Measurements from ENCODE around the gene QRFP. TPM values are rescaled to one million over a fixed set of nuclear protein-coding genes. Genes with fewer than 3 reads are reported as not detected.

The QRFP gene
- total and polyA plus RNA-seq, 5 donors, result 0.05 TPM; not detected in 4

DNA sequence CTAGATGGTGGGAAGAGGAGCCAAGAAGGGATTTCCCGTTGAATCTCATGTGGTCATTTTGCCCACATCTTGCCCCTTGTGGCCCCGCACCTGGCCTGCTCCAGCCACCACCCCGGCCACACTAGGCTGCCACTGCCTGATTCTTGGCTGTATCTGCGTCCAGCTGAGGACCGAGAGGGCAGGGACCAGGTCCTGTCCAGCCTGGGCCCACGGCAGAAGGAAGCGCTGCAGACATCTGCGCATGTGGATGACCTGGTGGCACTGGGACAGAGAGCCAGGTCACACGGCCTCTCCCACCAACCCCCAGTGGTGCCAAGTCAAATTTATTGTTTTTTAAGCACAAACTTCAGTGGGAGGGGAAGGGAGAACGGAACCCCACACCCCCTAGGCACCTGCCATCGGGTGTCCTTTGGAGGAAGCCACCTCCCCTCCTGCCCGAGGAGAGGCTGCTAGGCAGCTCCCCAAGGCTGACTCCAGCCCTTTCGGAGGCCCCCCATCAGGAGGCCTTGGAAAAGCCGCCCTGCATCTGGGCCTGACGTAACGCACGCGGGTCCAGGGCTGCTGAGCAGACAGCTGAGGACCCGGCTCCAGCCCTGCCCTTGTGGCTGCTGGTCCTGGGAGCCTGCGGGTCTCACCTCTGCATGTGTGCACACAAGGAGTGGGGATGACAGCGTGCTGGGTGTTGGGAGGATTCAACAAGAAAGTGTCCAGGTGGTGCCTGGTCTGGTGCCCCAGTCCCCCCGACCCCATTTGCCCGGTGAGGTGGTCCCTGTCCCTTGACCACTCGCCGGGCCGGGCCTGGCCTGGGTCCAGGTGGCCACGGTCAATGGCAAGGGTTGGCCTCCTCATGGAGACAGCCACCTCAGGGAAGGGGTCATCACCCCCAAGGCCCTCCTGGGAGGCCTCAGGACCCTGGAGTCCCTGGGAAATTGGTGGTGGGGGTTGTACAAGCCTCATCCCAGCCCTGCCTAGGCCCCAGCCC, 5.9 kb upstream of the QRFP start:
- H3K4me1 ChIP-seq (ENCODE audit: control insufficient read depth, insufficient read depth, low read length), result no peaks in the 10 kb centered on the region
- H3K27me3 ChIP-seq (ENCODE audit: control insufficient read depth, insufficient read depth), result no peaks in the 10 kb centered on the region
- no peaks in the 10 kb centered on the region for H3K9me3 ChIP-seq (ENCODE audit: control insufficient read depth, low read length)
- intact Hi-C loops (cut with DNase I), result no loop called here
- H3K4me3 ChIP-seq (ENCODE audit: low read length), result no peak overlapping the region
- ATAC-seq, result no peak
- H3K27ac ChIP-seq (ENCODE audit: low read length), result no peak overlapping the region
- DNase-seq, result peak in 1 of 3 donors; percentile 39
- WGBS, result 81% methylated on average over 27 of the region's 27 CpGs

DNA sequence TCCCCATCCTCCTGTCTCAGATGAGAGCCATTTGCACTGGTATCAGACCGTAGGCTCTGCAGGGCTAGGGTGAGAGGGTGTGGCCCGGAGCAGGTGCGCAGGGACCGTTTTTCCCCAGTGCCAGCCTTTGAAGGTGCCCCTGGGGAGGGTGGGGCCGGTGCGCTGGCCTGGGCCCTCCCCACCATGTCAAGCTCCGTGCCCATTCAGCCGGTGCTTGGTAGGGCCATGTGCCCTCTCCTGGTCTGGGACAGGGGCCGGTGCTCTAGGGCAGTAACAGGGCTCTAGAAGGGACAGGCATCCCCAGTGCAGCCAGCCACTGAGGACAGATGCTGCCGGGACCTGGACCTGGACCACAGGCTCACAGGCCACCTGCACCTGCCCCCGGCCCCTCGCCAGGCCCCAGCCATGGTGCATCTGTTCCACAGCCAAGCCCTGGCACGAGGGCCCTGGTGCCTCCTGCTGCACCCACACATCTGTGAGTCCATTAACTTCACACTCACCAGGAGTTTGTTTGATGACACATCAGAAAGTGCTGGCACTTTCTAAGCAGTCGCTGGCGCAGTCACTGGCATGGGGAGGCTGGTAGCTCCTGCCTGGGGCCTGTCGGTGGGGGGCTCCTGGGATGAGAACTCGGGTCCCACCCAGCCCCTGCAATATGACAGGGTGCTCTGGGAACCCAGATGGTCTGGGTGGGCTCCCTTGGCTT, 5.0 kb upstream of the QRFP start:
- no peak overlapping the region for H3K27ac ChIP-seq (ENCODE audit: low read length)
- H3K27me3 ChIP-seq (ENCODE audit: control insufficient read depth, insufficient read depth), result no peaks in the 10 kb centered on the region
- DNase-seq (peak in 1 of 3 donors; percentile 48), ATAC-seq (no peak)
- no peaks in the 10 kb centered on the region for H3K4me1 ChIP-seq (ENCODE audit: control insufficient read depth, insufficient read depth, low read length)
- H3K9me3 ChIP-seq (ENCODE audit: control insufficient read depth, low read length), result no peaks in the 10 kb centered on the region
- no peak overlapping the region for H3K4me3 ChIP-seq (ENCODE audit: low read length)
- WGBS, result 85% methylated on average over 17 of the region's 17 CpGs
- intact Hi-C loops (cut with DNase I), result no loop called here

DNA sequence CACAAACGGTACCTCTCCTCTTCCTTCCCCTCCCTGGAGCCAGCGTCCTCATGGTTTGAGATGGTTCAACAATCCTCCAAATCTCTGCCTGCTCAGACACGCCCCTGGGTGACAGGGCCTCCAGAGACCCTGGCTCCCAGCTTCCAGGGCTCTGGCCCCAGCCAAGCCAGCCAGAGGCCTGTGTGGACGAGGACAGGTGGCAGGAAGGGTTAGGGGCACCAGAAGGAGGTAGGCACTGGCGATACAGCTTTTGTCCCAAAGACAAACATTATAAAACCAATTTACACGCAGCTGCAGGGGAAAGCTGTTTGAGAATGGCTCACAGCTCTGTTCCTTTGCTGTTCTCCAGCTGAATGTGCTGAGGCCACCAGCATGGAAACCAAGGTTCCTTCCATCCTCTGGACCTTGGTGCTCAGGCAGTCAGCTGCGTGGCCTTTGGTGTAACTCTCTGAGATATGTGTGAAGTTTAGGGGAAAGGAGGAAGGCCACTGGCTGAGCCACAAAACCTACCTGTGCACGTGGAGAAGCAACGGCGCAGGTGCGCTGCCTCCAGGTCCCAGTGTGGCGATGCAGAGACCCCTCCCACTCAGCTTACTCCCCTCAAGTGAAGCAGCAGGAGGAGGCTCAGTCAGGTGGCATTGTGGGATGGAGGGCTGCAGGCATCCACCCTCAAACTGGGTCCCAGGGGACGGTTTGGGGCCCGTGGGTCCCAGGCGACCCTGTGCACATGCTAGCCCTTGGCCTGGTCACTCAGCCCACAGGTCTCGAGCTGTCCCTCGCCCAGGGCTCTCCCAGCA, 4.3 kb upstream of the QRFP start:
- Histone ChIP-seq H3K4me1 (ENCODE audit: control insufficient read depth, insufficient read depth, low read length) (no peaks in the 10 kb centered on the region), H3K4me3 (ENCODE audit: low read length) (no peak overlapping the region), H3K27me3 (ENCODE audit: control insufficient read depth, insufficient read depth) (no peaks in the 10 kb centered on the region), H3K9me3 (ENCODE audit: control insufficient read depth, low read length) (no peaks in the 10 kb centered on the region), H3K27ac (ENCODE audit: low read length) (no peak overlapping the region)
- ATAC-seq (no peak), DNase-seq (peak in 1 of 3 donors; percentile 12)
- WGBS, result 73% methylated on average over 17 of the region's 17 CpGs
- intact Hi-C loops (cut with DNase I), result no loop called here

- WGBS, result 66% methylated on average over 25 of the region's 25 CpGs
- Histone ChIP-seq H3K4me3 (ENCODE audit: low read length) (no peak overlapping the region), H3K9me3 (ENCODE audit: control insufficient read depth, low read length) (no peaks in the 10 kb centered on the region), H3K27me3 (ENCODE audit: control insufficient read depth, insufficient read depth) (no peaks in the 10 kb centered on the region), H3K4me1 (ENCODE audit: control insufficient read depth, insufficient read depth, low read length) (no peaks in the 10 kb centered on the region), H3K27ac (ENCODE audit: low read length) (no peak overlapping the region)
- ATAC-seq (no peak), DNase-seq (peak in 1 of 3 donors; percentile 53)
- intact Hi-C loops (cut with DNase I), result no loop called here
Observed at GRCh38 chr9:130899051-130899748, 2.6 kb upstream of the QRFP start.

DNA sequence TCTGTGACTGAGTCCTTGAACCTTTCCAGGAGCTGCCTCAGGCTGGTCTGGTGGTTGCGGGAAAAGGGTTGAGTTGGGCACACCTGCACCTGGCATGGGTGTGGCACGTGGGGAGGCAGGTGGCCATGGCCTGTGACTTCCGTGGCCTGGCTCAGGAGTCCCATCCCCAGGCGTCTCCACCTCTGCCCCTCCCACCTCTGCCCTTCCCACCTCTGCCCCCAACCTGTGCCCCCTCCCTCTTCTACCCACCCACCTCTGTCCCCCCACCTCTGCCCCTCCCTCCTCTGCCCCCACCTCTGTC, 1.9 kb upstream of the QRFP start:
- Histone ChIP-seq H3K4me1 (ENCODE audit: control insufficient read depth, insufficient read depth, low read length) (no peaks in the 10 kb centered on the region), H3K27ac (ENCODE audit: low read length) (no peak overlapping the region), H3K9me3 (ENCODE audit: control insufficient read depth, low read length) (no peaks in the 10 kb centered on the region), H3K27me3 (ENCODE audit: control insufficient read depth, insufficient read depth) (no peaks in the 10 kb centered on the region), H3K4me3 (ENCODE audit: low read length) (no peak overlapping the region)
- intact Hi-C loops (cut with DNase I), result no loop called here
- WGBS, result 76% methylated on average over 4 of the region's 4 CpGs
- no peak for ATAC-seq
- DNase-seq, result no peak

DNA sequence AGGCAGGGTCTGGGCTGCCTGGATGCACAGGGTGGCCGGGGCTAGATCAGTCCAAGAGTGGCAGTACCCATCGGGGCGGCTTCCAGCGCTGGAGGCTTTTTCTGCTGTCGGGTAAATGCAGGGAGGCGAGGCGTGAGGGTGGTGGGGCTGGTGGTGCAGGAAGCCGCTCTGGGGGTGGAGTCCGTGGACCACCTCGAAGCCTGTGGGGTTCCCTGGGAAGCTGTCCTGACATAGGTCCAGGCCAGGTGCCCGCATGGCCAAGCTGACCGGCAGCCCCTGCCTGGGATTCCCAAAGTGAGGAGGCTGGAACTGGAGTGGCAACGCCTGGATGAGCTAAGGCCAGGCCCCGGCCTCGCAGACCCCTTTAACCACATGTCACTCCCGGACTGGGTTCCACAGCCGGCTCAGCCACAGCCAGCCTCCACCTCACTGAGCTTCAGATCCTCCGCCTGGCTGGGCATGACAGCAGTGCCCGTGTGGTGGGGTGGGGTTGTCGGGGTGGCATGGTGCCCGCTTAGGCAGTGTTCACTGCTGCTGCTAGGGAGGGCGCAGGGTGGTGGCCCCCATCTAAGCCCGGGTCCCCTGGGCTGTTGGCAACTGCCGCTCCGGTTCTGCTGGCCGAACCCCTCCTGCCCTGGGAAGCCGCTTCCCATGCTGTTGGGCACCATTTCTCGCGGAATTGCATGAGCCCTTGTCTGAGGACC, 1.4 kb upstream of the QRFP start:
- WGBS, result 73% methylated on average over 29 of the region's 29 CpGs
- no peaks in the 10 kb centered on the region for H3K9me3 ChIP-seq (ENCODE audit: control insufficient read depth, low read length)
- ATAC-seq, result no peak
- H3K27ac ChIP-seq (ENCODE audit: low read length), result no peak overlapping the region
- peak in 1 of 3 donors; percentile 58 for DNase-seq
- no peak overlapping the region for H3K4me3 ChIP-seq (ENCODE audit: low read length)
- no peaks in the 10 kb centered on the region for H3K27me3 ChIP-seq (ENCODE audit: control insufficient read depth, insufficient read depth)
- intact Hi-C loops (cut with DNase I), result no loop called here
- no peaks in the 10 kb centered on the region for H3K4me1 ChIP-seq (ENCODE audit: control insufficient read depth, insufficient read depth, low read length)

GRCh38 chr9:130897105-130897751, 616 bp upstream of the QRFP start:
- Histone ChIP-seq H3K4me3 (ENCODE audit: low read length) (no peak overlapping the region), H3K9me3 (ENCODE audit: control insufficient read depth, low read length) (no peaks in the 10 kb centered on the region), H3K27ac (ENCODE audit: low read length) (no peak overlapping the region), H3K4me1 (ENCODE audit: control insufficient read depth, insufficient read depth, low read length) (no peaks in the 10 kb centered on the region), H3K27me3 (ENCODE audit: control insufficient read depth, insufficient read depth) (no peaks in the 10 kb centered on the region)
- ATAC-seq, result no peak
- WGBS, result 79% methylated on average over 16 of the region's 16 CpGs
- peak in 1 of 3 donors; percentile 53 for DNase-seq
- intact Hi-C loops (cut with DNase I), result no loop called here

GRCh38 chr9:130895481-130896232, 955 bp downstream of the QRFP start:
- 48% methylated on average over 24 of the region's 24 CpGs for WGBS
- intact Hi-C loops (cut with DNase I), result no loop called here
- ATAC-seq, result peak; percentile 17 to 20
- H3K9me3 ChIP-seq (ENCODE audit: control insufficient read depth, low read length), result no peaks in the 10 kb centered on the region
- no peak overlapping the region for H3K27ac ChIP-seq (ENCODE audit: low read length)
- DNase-seq, result peak in 1 of 3 donors; percentile 66
- H3K4me3 ChIP-seq (ENCODE audit: low read length), result no peak overlapping the region
- H3K27me3 ChIP-seq (ENCODE audit: control insufficient read depth, insufficient read depth), result no peaks in the 10 kb centered on the region
- no peaks in the 10 kb centered on the region for H3K4me1 ChIP-seq (ENCODE audit: control insufficient read depth, insufficient read depth, low read length)

DNA sequence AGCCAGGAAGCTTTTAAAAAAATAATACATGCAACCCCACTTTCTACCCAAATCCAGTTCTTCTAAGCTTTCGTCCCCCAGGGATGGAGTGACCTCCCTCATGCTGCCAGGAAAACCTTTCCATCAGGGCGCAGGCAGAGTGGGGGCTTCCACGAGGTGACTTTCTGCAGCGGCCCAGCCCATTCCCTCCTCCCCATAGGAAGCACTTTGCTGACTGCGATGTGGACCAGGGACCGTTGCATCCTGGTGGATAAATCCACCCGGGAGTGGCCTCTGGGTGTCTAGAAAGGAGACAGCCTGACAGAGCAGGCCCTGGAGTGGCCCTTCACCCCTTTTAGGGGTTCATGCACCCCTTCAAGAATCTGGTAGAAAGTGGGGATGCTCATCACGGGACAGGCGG, 1.6 kb downstream of the QRFP start:
- no peaks in the 10 kb centered on the region for H3K4me1 ChIP-seq (ENCODE audit: control insufficient read depth, insufficient read depth, low read length)
- WGBS, result 66% methylated on average over 9 of the region's 9 CpGs
- H3K27ac ChIP-seq (ENCODE audit: low read length), result no peak overlapping the region
- intact Hi-C loops (cut with DNase I), result no loop called here
- no peak for DNase-seq
- H3K9me3 ChIP-seq (ENCODE audit: control insufficient read depth, low read length), result no peaks in the 10 kb centered on the region
- no peaks in the 10 kb centered on the region for H3K27me3 ChIP-seq (ENCODE audit: control insufficient read depth, insufficient read depth)
- no peak overlapping the region for H3K4me3 ChIP-seq (ENCODE audit: low read length)
- ATAC-seq, result no peak
